B cell (primary cell): ENCODE data around the gene MEIKIN. TPM values are rescaled to one million over a fixed set of nuclear protein-coding genes. Genes with fewer than 3 reads are reported as not detected.

Experiments used
- ATAC-seq: fragments of 200-7000 bp; cut with Tn5 transposase; one replicate; pipeline ENCODE4 v1.10.0; 2021; ENCODE audit warnings: low read depth, mild to moderate bottlenecking, moderate number of reproducible peaks, moderate library complexity
- CTCF ChIA-PET: fragments of 350-600 bp; sonication (Branson Sonifier 250); formaldehyde crosslinking; loops from one replicate; lab custom pipeline; 2021; ENCODE audit warnings: antibody characterized with exemption, inconsistent platforms; lab: Charles Lee
- POLR2A ChIA-PET: fragments of 350-600 bp; sonication (Branson Sonifier 250); formaldehyde crosslinking; loops from one replicate; lab custom pipeline; 2021; ENCODE audit warnings: antibody characterized with exemption; lab: Charles Lee
- DNase-seq: peaks from one replicate; pipeline ENCODE4 v3.0.0; 2013
- H2AFZ ChIP-seq: 2 replicates; pipeline ENCODE4 v1.6.1; 2012; ENCODE audit warnings: mild to moderate bottlenecking, low read depth, low read length; ENCODE audit not compliant: insufficient read depth, poor library complexity, severe bottlenecking
- H3K27ac ChIP-seq, 2 donors: 1 replicate in 1 of 2; 2 replicates in 1 of 2; pipeline ENCODE4 v1.5.1; 2012 to 2013; ENCODE audit warnings: low read length in 2 of 2, mild to moderate bottlenecking in 2 of 2, moderate library complexity in 1 of 2
- H3K27me3 ChIP-seq, 4 experiments: fragments of 200-600 bp in 1 of 4; sonication (generic) in 1 of 4; replicated peaks in 1 of 4; 1 replicate in 2 of 4; 2 replicates in 2 of 4; pipeline versions ENCODE4 v1.6.1 to v1.7.0; 2013 to 2016; ENCODE audit warnings: low read length in 3 of 4, mild to moderate bottlenecking in 2 of 4, mixed read lengths in 1 of 4, moderate library complexity in 1 of 4; ENCODE audit not compliant: insufficient read depth in 4 of 4, control insufficient read depth in 3 of 4; ENCODE audit errors: control extremely low read depth in 1 of 4
- H3K36me3 ChIP-seq, 2 experiments: replicated peaks in 1 of 2; 1 replicate in 1 of 2; 2 replicates in 1 of 2; pipeline versions ENCODE4 v1.6.1 to v1.7.1; 2013; ENCODE audit warnings: low read length in 1 of 2; ENCODE audit not compliant: insufficient read depth in 2 of 2, control insufficient read depth in 1 of 2; ENCODE audit errors: control extremely low read depth in 1 of 2, extremely low read depth in 1 of 2
- H3K4me1 ChIP-seq, 2 donors: fragments of 200-600 bp in 1 of 2; sonication (generic) in 1 of 2; 1 replicate in 1 of 2; 2 replicates in 1 of 2; pipeline versions ENCODE4 v1.5.1 to v1.6.1; 2013 to 2017; ENCODE audit warnings: low read length in 2 of 2; ENCODE audit not compliant: control insufficient read depth in 2 of 2, insufficient read depth in 2 of 2
- H3K4me2 ChIP-seq: replicated peaks from 2 replicates; pipeline ENCODE3; 2012; ENCODE audit warnings: mild to moderate bottlenecking, low read depth, low read length; ENCODE audit not compliant: poor library complexity, severe bottlenecking
- H3K4me3 ChIP-seq, 5 experiments: fragments of 200-600 bp in 1 of 5; sonication (generic) in 1 of 5; 1 replicate in 3 of 5; 2 replicates in 2 of 5; pipeline versions ENCODE4 v1.5.1 to v1.7.0; 2011 to 2016; ENCODE audit warnings: low read length in 4 of 5, mild to moderate bottlenecking in 4 of 5, low read depth in 2 of 5, control low read depth in 1 of 5, moderate library complexity in 1 of 5; ENCODE audit not compliant: insufficient read depth in 1 of 5; ENCODE audit errors: control extremely low read depth in 1 of 5, extremely low read depth in 1 of 5
- H3K79me2 ChIP-seq: fragments of 200-600 bp; sonication (generic); one replicate; pipeline ENCODE4 v1.6.0; 2016; ENCODE audit warnings: low read length; ENCODE audit not compliant: control insufficient read depth, insufficient read depth
- H3K9ac ChIP-seq: fragments of 200-600 bp; sonication (generic); 2 replicates; pipeline ENCODE4 v1.6.1; 2017; ENCODE audit warnings: mild to moderate bottlenecking, low read length, moderate library complexity
- H3K9me3 ChIP-seq, 3 donors: one replicate each; pipeline versions ENCODE4 v1.6.1 to v1.7.1; 2013; ENCODE audit warnings: low read length in 2 of 3; ENCODE audit not compliant: control insufficient read depth in 2 of 3, insufficient read depth in 1 of 3; ENCODE audit errors: control extremely low read depth in 1 of 3
- H4K20me1 ChIP-seq: 2 replicates; pipeline ENCODE4 v1.6.0; 2012; ENCODE audit warnings: mild to moderate bottlenecking, low read length; ENCODE audit not compliant: insufficient read depth, control insufficient read depth, poor library complexity, severe bottlenecking
- H3K27ac Mint-ChIP-seq: one replicate; pipeline ENCODE4 v1.8.0; 2021; ENCODE audit warnings: mixed read lengths
- H3K27me3 Mint-ChIP-seq: one replicate; pipeline ENCODE4 v1.8.0; 2021; ENCODE audit warnings: mixed read lengths
- H3K4me1 Mint-ChIP-seq: one replicate; pipeline ENCODE4 v1.8.0; 2021; ENCODE audit warnings: mixed read lengths
- H3K4me3 Mint-ChIP-seq: one replicate; pipeline ENCODE4 v1.8.0; 2021; ENCODE audit warnings: mixed read lengths
- H3K9me3 Mint-ChIP-seq: one replicate; pipeline ENCODE4 v1.8.0; 2022; ENCODE audit warnings: mixed read lengths; ENCODE audit not compliant: insufficient read depth
- CTCF ChIP-seq: fragments of 200-600 bp; IDR thresholded peaks from one replicate; pipeline ENCODE4 v1.8.0; 2022; ENCODE audit warnings: antibody characterized with exemption, mild to moderate bottlenecking
- EZH2 ChIP-seq: IDR thresholded peaks from 2 replicates; pipeline ENCODE4 v1.6.1; 2012; ENCODE audit warnings: borderline replicate concordance, low read depth, mild to moderate bottlenecking, moderate library complexity, low read length; ENCODE audit not compliant: insufficient read depth, poor library complexity, severe bottlenecking
- whole genome bisulfite sequencing: methylation state at CpG from one replicate; pipeline ENCODE4 v1.1.5; 2013; ENCODE audit warnings: missing lambda C conversion rate; ENCODE audit not compliant: insufficient coverage; 5-methylcytosine and 5-hydroxymethylcytosine counted together
- intact Hi-C: fragments of 100-400 bp; cut with micrococcal nuclease; formaldehyde crosslinking; loops from one replicate; pipeline ENCODE4 v1.10.0; 2022
- polyA plus RNA-seq: library from polyadenylated mRNA; depleted of rRNA; stranded (reverse); fragments of >200 nt; gene quantifications from 2 replicates; pipeline ENCODE4 v1.2.3, GENCODE V29; 2012
- total RNA-seq, 2 donors: library from RNA; stranded (reverse); fragments of 120-200 nt in 1 of 2; gene quantifications; 1 replicate in 1 of 2; 2 replicates in 1 of 2; pipeline versions ENCODE4 v1.2.3 to v1.2.4, GENCODE V29; 2013 to 2022

Gene MEIKIN
- total and polyA plus RNA-seq, 2 donors (not counting 1 experiment from before 2014, with no cell fraction given) = not detected

- intact Hi-C loops = no loop called here
- Histone ChIP-seq H2AFZ (no peak overlapping the region), H3K9ac (no peak overlapping the region), H4K20me1 (no peaks in the 10 kb centered on the region), H3K79me2 (no peaks in the 10 kb centered on the region), H3K9me3 (no peaks in the 10 kb centered on the region), H3K27me3 (no peaks in the 10 kb centered on the region), H3K27ac (no peak overlapping the region), H3K4me1 (no peaks in the 10 kb centered on the region), H3K4me2 (no peak overlapping the region), H3K36me3 (no peaks in the 10 kb centered on the region), H3K4me3 (no peak overlapping the region)
- WGBS = 75% methylated on average over 4 of the region's 4 CpGs
- Mint-ChIP-seq H3K9me3 (no peaks in the 10 kb centered on the region), H3K4me1 (no peaks in the 10 kb centered on the region), H3K27ac (no peak overlapping the region), H3K4me3 (no peak overlapping the region), H3K27me3 (peaks cover 8% of the 10 kb centered on the region)
- ATAC-seq = no peak
- CTCF ChIA-PET = interaction anchor here (0.9 kb wide), 1 partner anchor 209 kb away, joined by 3 read pairs; no protein-coding TSS in a partner anchor
- no peak for DNase-seq
- TF ChIP-seq CTCF = no peak
- TF ChIP-seq EZH2 = no peak
- POLR2A ChIA-PET = no interaction called here
Observed at GRCh38 chr5:131980696-131981095, 35.2 kb upstream of the MEIKIN start.

- Histone ChIP-seq H3K9ac (no peak overlapping the region), H3K27ac (no peak overlapping the region), H3K9me3 (no peaks in the 10 kb centered on the region), H4K20me1 (no peaks in the 10 kb centered on the region), H3K4me3 (no peak overlapping the region), H3K4me2 (no peak overlapping the region), H2AFZ (no peak overlapping the region), H3K4me1 (no peaks in the 10 kb centered on the region), H3K27me3 (no peaks in the 10 kb centered on the region), H3K79me2 (no peaks in the 10 kb centered on the region), H3K36me3 (no peaks in the 10 kb centered on the region)
- no peak for DNase-seq
- no peak for ATAC-seq
- ChIA-PET POLR2A (no interaction called here), CTCF (interaction anchor here (0.5 to 0.9 kb wide), 2 partner anchors 210 to 484 kb away, joined by 3 read pairs; no protein-coding TSS in a partner anchor)
- Mint-ChIP-seq H3K4me1 (no peaks in the 10 kb centered on the region), H3K9me3 (no peaks in the 10 kb centered on the region), H3K27ac (no peak overlapping the region), H3K27me3 (peaks cover 8% of the 10 kb centered on the region), H3K4me3 (no peak overlapping the region)
- WGBS = 100% methylated on average over 2 of the region's 4 CpGs
- intact Hi-C loops = no loop called here
- TF ChIP-seq CTCF (no peak), EZH2 (no peak)
Observed at GRCh38 chr5:131979816-131980215, 34.4 kb upstream of the MEIKIN start.
